ENCODE results near the gene MOB4. TPM values are rescaled to one million over a fixed set of nuclear protein-coding genes. Genes with fewer than 3 reads are reported as not detected.
A peak's percentile ranks its signal among the peaks of the same experiment; 100 is the strongest.

The MOB4 gene
- total RNA-seq, 4 donors from 2014 or later = 29.3 to 41.3 (median 38.2) TPM

GRCh38 chr2:197555467-197555866 is 39.6 kb downstream of the MOB4 start:
- Histone ChIP-seq H3K36me3 (peaks cover 0 to 33% of the 10 kb centered on the region in 2 donors), H3K27ac (no peak overlapping the region), H3K4me1 (no peaks in the 10 kb centered on the region), H3K9me3 (no peaks in the 10 kb centered on the region), H3K27me3 (no peaks in the 10 kb centered on the region), H3K4me3 (no peak overlapping the region)
- TF ChIP-seq CTCF (IDR thresholded peaks at IDR 0.05 in 4 of 5, conservative IDR thresholded peaks at IDR 0.05 in 1 of 5) (no peak), POLR2A (IDR thresholded peaks at IDR 0.05) (no peak)
- intact Hi-C loops (cut with DNase I; ENCODE audit: low total_unique reads) = no loop called here
- DNase-seq (no peak), ATAC-seq (no peak)
- in situ Hi-C loops (cut with MboI; ENCODE audit: low sequenced_read_pairs in 4 of 4) = no loop called here

- TF ChIP-seq CTCF (IDR thresholded peaks at IDR 0.05 in 4 of 5, conservative IDR thresholded peaks at IDR 0.05 in 1 of 5) = no peak
- TF ChIP-seq POLR2A (IDR thresholded peaks at IDR 0.05) = no peak
- H3K4me1 ChIP-seq = no peaks in the 10 kb centered on the region
- H3K27me3 ChIP-seq = no peaks in the 10 kb centered on the region
- H3K4me3 ChIP-seq = no peak overlapping the region
- H3K9me3 ChIP-seq = no peaks in the 10 kb centered on the region
- ATAC-seq (peak; percentile 39 to 62), DNase-seq (no peak)
- intact Hi-C loops (cut with DNase I; ENCODE audit: low total_unique reads) = no loop called here
- peaks cover 0 to 23% of the 10 kb centered on the region in 2 donors for H3K36me3 ChIP-seq
- H3K27ac ChIP-seq = peak overlapping the region; percentile 5 to 51 (median 34)
- in situ Hi-C loops (cut with MboI; ENCODE audit: low sequenced_read_pairs in 4 of 4) = no loop called here
Measured at GRCh38 chr2:197556456-197556855, 40.6 kb downstream of the MOB4 start.

GRCh38 chr2:197558393-197558792 is 42.5 kb downstream of the MOB4 start:
- no peak for TF ChIP-seq POLR2A (IDR thresholded peaks at IDR 0.05)
- TF ChIP-seq CTCF (IDR thresholded peaks at IDR 0.05 in 4 of 5, conservative IDR thresholded peaks at IDR 0.05 in 1 of 5) = no peak
- intact Hi-C loops (cut with DNase I; ENCODE audit: low total_unique reads) = no loop called here
- H3K27me3 ChIP-seq = no peaks in the 10 kb centered on the region
- DNase-seq (no peak), ATAC-seq (no peak)
- no peak overlapping the region for H3K4me3 ChIP-seq
- in situ Hi-C loops (cut with MboI; ENCODE audit: low sequenced_read_pairs in 4 of 4) = no loop called here
- H3K36me3 ChIP-seq = peaks cover 0 to 16% of the 10 kb centered on the region in 2 donors
- H3K27ac ChIP-seq = no peak overlapping the region
- H3K9me3 ChIP-seq = no peaks in the 10 kb centered on the region
- H3K4me1 ChIP-seq = no peaks in the 10 kb centered on the region

- H3K4me3 ChIP-seq = no peak overlapping the region
- H3K9me3 ChIP-seq = no peaks in the 10 kb centered on the region
- ATAC-seq = no peak
- H3K27me3 ChIP-seq = no peaks in the 10 kb centered on the region
- peaks cover 0 to 4% of the 10 kb centered on the region in 2 donors for H3K36me3 ChIP-seq
- TF ChIP-seq POLR2A (IDR thresholded peaks at IDR 0.05) (no peak), CTCF (IDR thresholded peaks at IDR 0.05 in 4 of 5, conservative IDR thresholded peaks at IDR 0.05 in 1 of 5) (no peak)
- intact Hi-C loops (cut with DNase I; ENCODE audit: low total_unique reads) = no loop called here
- in situ Hi-C loops (cut with MboI; ENCODE audit: low sequenced_read_pairs in 4 of 4) = no loop called here
- DNase-seq = no peak
- H3K27ac ChIP-seq = no peak overlapping the region
- H3K4me1 ChIP-seq = no peaks in the 10 kb centered on the region
Measured at GRCh38 chr2:197559681-197560080, 43.8 kb downstream of the MOB4 start.

- H3K36me3 ChIP-seq = peaks cover 0 to 4% of the 10 kb centered on the region in 2 donors
- in situ Hi-C loops (cut with MboI; ENCODE audit: low sequenced_read_pairs in 4 of 4) (no loop called here), intact Hi-C loops (cut with DNase I; ENCODE audit: low total_unique reads) (no loop called here)
- H3K4me3 ChIP-seq = no peak overlapping the region
- TF ChIP-seq POLR2A (IDR thresholded peaks at IDR 0.05) (no peak), CTCF (IDR thresholded peaks at IDR 0.05 in 4 of 5, conservative IDR thresholded peaks at IDR 0.05 in 1 of 5) (no peak)
- H3K27me3 ChIP-seq = no peaks in the 10 kb centered on the region
- DNase-seq (no peak), ATAC-seq (no peak)
- H3K4me1 ChIP-seq = no peaks in the 10 kb centered on the region
- no peaks in the 10 kb centered on the region for H3K9me3 ChIP-seq
- H3K27ac ChIP-seq = no peak overlapping the region
Measured at GRCh38 chr2:197560146-197560665, 44.3 kb downstream of the MOB4 start.

All from gastrocnemius medialis (tissue), 4 donors.